ENCODE results near the gene CBLC.

GRCh38 chr19:44765033-44765948 lies 12.4 kb upstream of the CBLC start:
- TF ChIP-seq POLR2AphosphoS5 (IDR thresholded peaks at IDR 0.05; ENCODE audit: insufficient read depth in 1 of 2, low read depth in 1 of 2) (no peak), CTCF (IDR thresholded peaks at IDR 0.05) (no peak)
